GM12878 (cell line): Measurements from ENCODE around the gene MMP10. TPM values are rescaled to one million over a fixed set of nuclear protein-coding genes. Genes with fewer than 3 reads are reported as not detected.

Experiments
- ATAC-seq: fragments of 200-7000 bp; cut with Tn5 transposase; 3 replicates; pipeline ENCODE4 v1.9.1; 2020; ENCODE audit warnings: mild to moderate bottlenecking, moderate library complexity
- BruUV-seq: library from RNA; stranded (reverse); fragments of 400-500 nt; replicated peaks from 2 replicates; lab custom pipeline; 2021; lab: Mats Ljungman, UMichigan
- CTCF ChIA-PET: fragments of 300-600 bp; sonication (Branson Sonifier 250); formaldehyde crosslinking; extraction: SDS; loops from one replicate; lab custom pipeline; 2021; ENCODE audit warnings: inconsistent platforms; lab: Yijun Ruan, JAX
- POLR2A ChIA-PET: fragments of 350-600 bp; formaldehyde crosslinking; extraction: SDS; loops from one replicate; lab custom pipeline; 2021; ENCODE audit warnings: inconsistent platforms; lab: Charles Lee
- RAD21 ChIA-PET: fragments of 300-600 bp; sonication (Branson Sonifier 250); formaldehyde crosslinking; loops from one replicate; lab custom pipeline; 2023; ENCODE audit warnings: antibody characterized with exemption; ENCODE audit not compliant: unreplicated experiment; lab: Charles Lee
- SMC1A ChIA-PET: fragments of 300-600 bp; sonication (Branson Sonifier 250); formaldehyde crosslinking; loops from one replicate; lab custom pipeline; 2023; ENCODE audit not compliant: unreplicated experiment, uncharacterized antibody; lab: Charles Lee
- DNase-seq: peaks from one replicate; pipeline ENCODE4 v3.0.0-alpha.2; 2011; ENCODE audit warnings: low read depth, low spot score
- FAIRE-seq: peaks from 3 replicates; lab custom pipeline; 2011; peaks lifted over from hg19 to GRCh38; lab: Jason Lieb, UNC
- H2AFZ ChIP-seq: 2 replicates; pipeline ENCODE4 v1.6.0; 2011; ENCODE audit warnings: low read depth, low read length, control low read depth; ENCODE audit not compliant: control insufficient read depth
- H3K27ac ChIP-seq: 2 replicates; pipeline ENCODE4 v1.5.1; 2011; ENCODE audit warnings: control low read depth; ENCODE audit not compliant: control insufficient read depth, insufficient read depth
- H3K27me3 ChIP-seq, 2 experiments: replicated peaks in 1 of 2; 2 replicates each; pipeline versions ENCODE4 v1.6.0 to v1.6.1; 2011; ENCODE audit warnings: low read length in 1 of 2; ENCODE audit not compliant: control insufficient read depth in 2 of 2, insufficient read depth in 2 of 2
- H3K36me3 ChIP-seq, 2 experiments: 2 replicates each; pipeline ENCODE4 v1.5.1; 2011; ENCODE audit warnings: low read length in 1 of 2; ENCODE audit not compliant: control insufficient read depth in 2 of 2, insufficient read depth in 2 of 2
- H3K4me1 ChIP-seq: 2 replicates; pipeline ENCODE4 v1.6.1; 2011; ENCODE audit warnings: mild to moderate bottlenecking, low read length, moderate library complexity, mixed read lengths; ENCODE audit not compliant: control insufficient read depth, insufficient read depth
- H3K4me2 ChIP-seq: 2 replicates; pipeline ENCODE4 v1.6.0; 2011; ENCODE audit warnings: control low read depth; ENCODE audit not compliant: control insufficient read depth, insufficient read depth
- H3K4me3 ChIP-seq: fragments of 200-600 bp; sonication (generic); 2 replicates; pipeline ENCODE4 v1.5.1; 2016
- H3K79me2 ChIP-seq: 2 replicates; pipeline ENCODE4 v1.6.0; 2011; ENCODE audit warnings: low read length; ENCODE audit not compliant: control insufficient read depth, insufficient read depth
- H3K9ac ChIP-seq: 2 replicates; pipeline ENCODE4 v1.8.0; 2011; ENCODE audit warnings: low read length, control low read depth, mixed read lengths; ENCODE audit not compliant: control insufficient read depth, insufficient read depth
- H3K9me3 ChIP-seq: replicated peaks from 3 replicates; pipeline ENCODE4 v1.5.1; 2011; ENCODE audit warnings: mild to moderate bottlenecking, low read length; ENCODE audit not compliant: control insufficient read depth, insufficient read depth
- H4K20me1 ChIP-seq: 2 replicates; pipeline ENCODE4 v1.6.0; 2011; ENCODE audit not compliant: control insufficient read depth, insufficient read depth
- FOXK2 ChIP-seq: fragments of 450-650 bp; IDR thresholded peaks from 2 replicates; pipeline ENCODE4 v1.6.1; 2017; ENCODE audit warnings: mild to moderate bottlenecking, moderate library complexity
- RAD51 ChIP-seq: fragments of 450-650 bp; IDR thresholded peaks from 2 replicates; pipeline ENCODE4 v1.6.1; 2016; ENCODE audit warnings: moderate library complexity, mild to moderate bottlenecking, inconsistent platforms
- RBBP5 ChIP-seq: fragments of 200-600 bp; sonication (generic); conservative IDR thresholded peaks from 2 replicates; pipeline ENCODE4 v1.6.1; 2016
- RFX5 ChIP-seq: IDR thresholded peaks from 2 replicates; pipeline ENCODE4 v1.6.1; 2011; ENCODE audit warnings: low read depth, low read length, improper control_type of control experiment
- SMAD1 ChIP-seq: fragments of 450-650 bp; IDR thresholded peaks from 2 replicates; pipeline ENCODE4 v1.6.1; 2018; ENCODE audit warnings: mild to moderate bottlenecking, low read depth; ENCODE audit not compliant: partially characterized antibody
- SMAD5 ChIP-seq: IDR thresholded peaks from 2 replicates; pipeline ENCODE4 v1.6.1; 2016; ENCODE audit warnings: antibody characterized with exemption, low read depth
- YY1 ChIP-seq: IDR thresholded peaks from 2 replicates; pipeline ENCODE4 v1.6.1; 2011; ENCODE audit warnings: low read depth, mild to moderate bottlenecking, low read length
- ZNF207 ChIP-seq: fragments of 450-650 bp; IDR thresholded peaks from 2 replicates; pipeline ENCODE4 v1.6.1; 2014; ENCODE audit warnings: antibody characterized with exemption, mild to moderate bottlenecking, borderline replicate concordance
- WGBS: methylation state at CpG from one replicate; pipeline ENCODE4 v1.1.6; 2016; ENCODE audit warnings: low lambda C conversion rate; ENCODE audit not compliant: insufficient replicate concordance, insufficient coverage; ENCODE audit errors: missing lambda C conversion rate; 5-methylcytosine and 5-hydroxymethylcytosine counted together
- in situ Hi-C: fragments of 300-500 bp; cut with MboI; formaldehyde crosslinking; loops from 9 replicates; pipeline ENCODE4 v1.14.3; 2018; ENCODE audit warnings: mixed read lengths
- intact Hi-C: fragments of 100-400 bp; cut with micrococcal nuclease; formaldehyde crosslinking; loops from one replicate; pipeline ENCODE4 v1.14.2; 2022; ENCODE audit not compliant: unreplicated experiment
- polyA plus RNA-seq, 11 experiments: library from polyadenylated mRNA; depleted of rRNA in 4 of 11; unstranded in 6 of 11; stranded (reverse) in 5 of 11; fragments of >200 nt; fragmentation: Nextera tagmentation in 4 of 11; fragmentation: Illumina TruSeq in 1 of 11; extraction: Ambion mirVana in 4 of 11; extraction: Trizol in 1 of 11; gene quantifications; 1 replicate in 1 of 11; 2 replicates in 10 of 11; pipeline versions ENCODE4 v1.2.1 to v1.2.3, GENCODE V29; 2011 to 2016; ENCODE audit warnings: inconsistent platforms in 2 of 11, missing spikeins in 2 of 11, low read depth in 1 of 11
- total RNA-seq, 4 experiments: library from RNA; depleted of rRNA in 3 of 4; stranded (reverse); fragments of >200 nt in 3 of 4; fragmentation: Illumina TruSeq in 1 of 4; extraction: Trizol in 1 of 4; gene quantifications; 2 replicates each; pipeline versions ENCODE4 v1.2.1 to v1.2.3, GENCODE V29; 2013 to 2021
- TF ChIP-seq, protein P1 (sequence below): fragments of 450-650 bp; IDR thresholded peaks from 2 replicates; pipeline ENCODE4 v1.6.1; 2016; ENCODE audit warnings: mild to moderate bottlenecking

MMP10 gene
- total and polyA plus RNA-seq, 10 of the 15 experiments (the other 5 are each of a cell fraction or from before 2014, with no cell fraction given) = not detected

DNA sequence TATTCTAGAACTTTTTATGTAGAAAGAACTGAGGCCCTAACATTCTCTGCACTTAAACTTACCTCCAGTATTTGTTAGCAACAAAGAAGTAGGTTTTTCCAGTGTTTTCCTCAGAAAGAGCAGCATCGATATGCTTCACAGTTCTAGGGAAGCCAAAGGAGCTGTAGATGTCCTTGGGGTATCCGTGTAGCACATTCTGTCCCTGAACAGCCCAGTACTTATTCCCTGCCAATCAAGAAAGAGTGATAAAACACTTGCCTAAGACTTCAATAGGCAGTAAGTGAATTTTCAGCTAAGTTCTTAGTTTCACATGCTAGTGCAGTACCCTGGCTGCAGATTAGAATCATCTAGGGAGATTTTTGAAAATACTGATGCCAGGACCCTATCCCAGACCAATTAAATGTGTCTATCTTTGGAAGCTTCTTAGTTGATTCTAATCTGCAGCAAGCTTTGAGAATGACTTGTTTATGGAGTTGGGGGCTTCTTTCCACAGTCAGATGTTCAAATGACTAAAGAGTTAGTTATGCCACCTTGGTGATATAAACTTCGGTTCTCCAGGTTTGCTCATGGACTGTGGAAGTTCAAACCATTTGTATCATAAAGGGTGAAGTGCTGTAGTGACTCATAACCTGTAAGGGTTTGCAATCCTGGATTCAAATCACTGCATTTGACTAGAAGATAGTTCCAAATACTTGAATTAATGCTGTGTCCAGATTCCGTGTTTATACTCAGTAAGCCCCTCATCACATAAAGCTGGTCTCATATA is 11.0 kb upstream of the MMP10 start:
- intact Hi-C loops = no loop called here
- Histone ChIP-seq H3K9ac (no peak overlapping the region), H3K9me3 (no peaks in the 10 kb centered on the region), H3K36me3 (no peaks in the 10 kb centered on the region), H4K20me1 (no peaks in the 10 kb centered on the region), H3K4me1 (no peaks in the 10 kb centered on the region), H3K4me2 (no peak overlapping the region), H3K4me3 (no peak overlapping the region), H3K27ac (no peak overlapping the region), H3K27me3 (no peaks in the 10 kb centered on the region), H2AFZ (no peak overlapping the region), H3K79me2 (no peaks in the 10 kb centered on the region)
- SMC1A ChIA-PET = interaction anchor here (1.0 to 1.4 kb wide), 3 partner anchors 124 to 155 kb away, joined by 3 to 5 read pairs (median 5); no protein-coding TSS in a partner anchor
- no peak for DNase-seq
- FAIRE-seq = no peak
- CTCF ChIA-PET = interaction anchor here (0.7 to 2.5 kb wide), 3 partner anchors 8 to 125 kb away, joined by 3 to 11 read pairs (median 4); no protein-coding TSS in a partner anchor
- in situ Hi-C loops = no loop called here
- 18% methylated on average over 4 of the region's 4 CpGs for WGBS
- TF ChIP-seq FOXK2 (no peak), RAD51 (no peak), YY1 (no peak), RBBP5 (no peak), SMAD5 (no peak), ZNF207 (no peak), SMAD1 (no peak), RFX5 (no peak)
- TF ChIP-seq, protein P1, sequence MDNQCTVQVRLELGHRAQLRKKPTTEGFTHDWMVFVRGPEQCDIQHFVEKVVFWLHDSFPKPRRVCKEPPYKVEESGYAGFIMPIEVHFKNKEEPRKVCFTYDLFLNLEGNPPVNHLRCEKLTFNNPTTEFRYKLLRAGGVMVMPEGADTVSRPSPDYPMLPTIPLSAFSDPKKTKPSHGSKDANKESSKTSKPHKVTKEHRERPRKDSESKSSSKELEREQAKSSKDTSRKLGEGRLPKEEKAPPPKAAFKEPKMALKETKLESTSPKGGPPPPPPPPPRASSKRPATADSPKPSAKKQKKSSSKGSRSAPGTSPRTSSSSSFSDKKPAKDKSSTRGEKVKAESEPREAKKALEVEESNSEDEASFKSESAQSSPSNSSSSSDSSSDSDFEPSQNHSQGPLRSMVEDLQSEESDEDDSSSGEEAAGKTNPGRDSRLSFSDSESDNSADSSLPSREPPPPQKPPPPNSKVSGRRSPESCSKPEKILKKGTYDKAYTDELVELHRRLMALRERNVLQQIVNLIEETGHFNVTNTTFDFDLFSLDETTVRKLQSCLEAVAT = no peak
- BruUV-seq = no TSS peak
- no peak for ATAC-seq
- POLR2A ChIA-PET = no interaction called here
- RAD21 ChIA-PET = no interaction called here
